Transverse colon (tissue), 4 donors: ENCODE results near the gene OXCT2. TPM values are rescaled to one million over a fixed set of nuclear protein-coding genes. Genes with fewer than 3 reads are reported as not detected.

ENCODE experiments used
- DNase-seq: peaks from one replicate; pipeline ENCODE4 v3.0.0-alpha.2; 2019
- H3K27ac ChIP-seq, 4 donors: fragments of 200-600 bp; sonication (generic); 2 replicates each; pipeline ENCODE4 v1.5.1; 2016 to 2018; ENCODE audit warnings: inconsistent platforms in 4 of 4
- H3K27me3 ChIP-seq: fragments of 200-600 bp; sonication (generic); 2 replicates; pipeline ENCODE4 v1.5.1; 2017; ENCODE audit warnings: inconsistent platforms
- H3K36me3 ChIP-seq, 4 donors: fragments of 200-600 bp; sonication (generic); 2 replicates each; pipeline ENCODE4 v1.5.1; 2017 to 2019; ENCODE audit warnings: inconsistent platforms in 4 of 4
- H3K4me1 ChIP-seq, 4 donors: fragments of 200-600 bp; sonication (generic); 2 replicates each; pipeline ENCODE4 v1.5.1; 2017 to 2020; ENCODE audit warnings: inconsistent platforms in 4 of 4
- H3K4me3 ChIP-seq, 4 donors: fragments of 200-600 bp; sonication (generic); 1 replicate in 1 of 4; 2 replicates in 3 of 4; pipeline versions ENCODE4 v1.5.1 to v1.6.1; 2017 to 2019; ENCODE audit warnings: inconsistent platforms in 4 of 4
- H3K9me3 ChIP-seq, 2 donors: fragments of 200-600 bp; sonication (generic); 2 replicates each; pipeline ENCODE4 v1.5.1; 2017 to 2019; ENCODE audit warnings: inconsistent platforms in 2 of 2
- CTCF ChIP-seq, 5 experiments: fragments of 200-600 bp in 3 of 5; fragments of 450-650 bp in 2 of 5; sonication (generic) in 3 of 5; IDR thresholded peaks; 1 replicate in 2 of 5; 2 replicates in 3 of 5; pipeline ENCODE4 v1.5.1; 2016 to 2017; ENCODE audit warnings: antibody characterized with exemption in 5 of 5, inconsistent platforms in 3 of 5, mild to moderate bottlenecking in 2 of 5, moderate library complexity in 1 of 5
- EP300 ChIP-seq: sonication (generic); formaldehyde crosslinking; IDR thresholded peaks from one replicate; pipeline ENCODE4 v1.6.1; 2017; ENCODE audit warnings: antibody characterized with exemption, low read depth
- POLR2A ChIP-seq: fragments of 450-650 bp; IDR thresholded peaks from one replicate; pipeline ENCODE4 v1.6.1; 2016; ENCODE audit warnings: antibody characterized with exemption, mild to moderate bottlenecking, moderate library complexity
- POLR2AphosphoS5 ChIP-seq, 3 donors: sonication (generic); formaldehyde crosslinking; IDR thresholded peaks; one replicate each; pipeline ENCODE4 v1.6.1; 2016; ENCODE audit warnings: antibody characterized with exemption in 3 of 3
- WGBS, 2 donors: methylation state at CpG; one replicate each; pipeline ENCODE4 v1.1.5; 2018; ENCODE audit warnings: low coverage in 1 of 2; 5-methylcytosine and 5-hydroxymethylcytosine counted together
- in situ Hi-C, 4 donors: fragments of 200-750 bp; cut with MboI; loops; one replicate each; pipeline versions ENCODE4 v1.15.0 to v1.15.1; 2017; ENCODE audit warnings: low sequenced_read_pairs in 3 of 4, low pct_ligation_motif_present in 1 of 4, low pct_unique_long_range_greater_than_20kb in 1 of 4
- intact Hi-C: fragments of 100-400 bp; cut with DNase I; formaldehyde crosslinking; loops from one replicate; pipeline ENCODE4 v1.15.1; 2023; ENCODE audit warnings: low total_unique reads
- total RNA-seq, 4 donors: library from RNA; depleted of rRNA; stranded (reverse); fragments of >200 nt; gene quantifications; one replicate each; pipeline ENCODE4 v1.1.0, GENCODE V29; 2016

Gene OXCT2
- total RNA-seq, 4 donors from 2014 or later: 0.40 to 10.8 (median 6.2) TPM

- Histone ChIP-seq H3K36me3 (peaks cover 0 to 75% (median 18%) of the 10 kb centered on the region in 4 donors), H3K4me1 (no peaks in the 10 kb centered on the region), H3K9me3 (no peaks in the 10 kb centered on the region), H3K27me3 (no peaks in the 10 kb centered on the region), H3K27ac (no peak overlapping the region), H3K4me3 (no peak overlapping the region)
- TF ChIP-seq POLR2A (no peak), EP300 (no peak), CTCF (IDR thresholded peaks at IDR 0.05) (no peak), POLR2AphosphoS5 (IDR thresholded peaks at IDR 0.05) (no peak)
- intact Hi-C loops: no loop called here
- in situ Hi-C loops: no loop called here
- DNase-seq: no peak
- 64 to 65% methylated on average over 2 of the region's 2 CpGs for WGBS, 2 donors
Observed at GRCh38 chr1:39754026-39754570, 17.1 kb downstream of the OXCT2 start.

DNA sequence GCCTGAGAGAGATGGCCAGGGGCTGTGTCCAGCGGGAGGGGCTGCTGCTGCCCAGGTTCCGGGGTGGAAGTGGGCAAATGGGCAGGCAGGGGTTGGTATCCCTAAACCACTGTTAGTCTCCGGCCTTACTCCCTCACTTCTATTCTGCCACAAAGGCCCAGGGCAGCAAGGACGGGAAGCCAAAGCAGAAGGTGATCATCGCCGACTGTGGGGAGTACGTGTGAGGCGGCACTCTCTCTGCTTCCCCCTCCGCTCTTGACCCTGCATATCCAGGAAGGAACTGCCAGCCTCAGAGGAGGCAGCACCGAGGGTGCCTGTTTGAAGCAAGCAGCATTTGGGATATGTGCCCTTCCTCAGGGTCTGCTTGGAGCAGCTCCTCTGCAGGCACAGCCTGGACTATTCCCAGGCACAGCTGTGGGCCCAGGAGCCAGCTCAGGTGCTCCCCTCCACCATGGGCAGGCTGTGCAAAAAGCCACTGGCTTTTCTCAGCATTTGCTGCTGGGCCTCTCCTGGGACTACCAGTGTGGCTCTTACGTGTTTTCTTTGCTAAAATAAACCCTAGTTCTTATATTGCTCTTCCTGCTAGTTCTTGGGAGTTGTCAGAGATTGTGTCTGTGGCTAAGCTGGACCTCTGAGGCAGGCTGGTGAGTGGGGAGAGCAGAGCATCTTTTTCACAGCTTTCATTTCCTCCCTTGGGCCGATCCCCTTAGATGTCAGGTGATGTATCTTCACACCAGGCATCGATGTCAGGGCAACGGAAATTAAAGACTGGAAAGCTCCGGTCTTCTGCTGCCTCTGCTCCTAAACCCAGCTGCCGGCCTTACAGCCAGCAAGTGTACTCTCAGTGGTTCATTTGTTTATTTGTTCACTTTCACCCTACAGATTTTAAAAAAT lies 17.8 kb downstream of the OXCT2 start:
- TF ChIP-seq POLR2A: no peak
- Histone ChIP-seq H3K27me3 (no peaks in the 10 kb centered on the region), H3K27ac (no peak overlapping the region)

DNA sequence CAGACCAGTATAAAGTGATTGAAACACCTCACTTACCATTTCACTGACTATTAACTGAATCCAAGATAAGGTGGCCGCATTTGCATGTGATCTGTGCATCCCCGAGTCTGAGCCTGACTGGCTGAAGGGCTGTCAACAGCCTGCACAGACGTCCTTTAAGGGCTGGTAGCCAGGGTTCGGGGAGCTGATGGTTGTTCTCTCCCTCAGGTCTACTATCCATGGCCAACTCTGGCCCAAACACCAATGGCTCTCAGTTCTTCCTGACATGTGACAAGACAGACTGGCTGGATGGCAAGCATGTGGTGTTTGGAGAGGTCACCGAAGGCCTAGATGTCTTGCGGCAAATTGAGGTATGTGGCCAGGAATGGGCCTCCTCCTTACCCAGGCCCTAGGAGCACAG lies 18.4 kb downstream of the OXCT2 start:
- no peak for DNase-seq
- no peaks in the 10 kb centered on the region for H3K9me3 ChIP-seq
- peaks cover 0 to 89% (median 23%) of the 10 kb centered on the region in 4 donors for H3K36me3 ChIP-seq
- no peaks in the 10 kb centered on the region for H3K4me1 ChIP-seq
- in situ Hi-C loops: no loop called here
- no peak overlapping the region for H3K4me3 ChIP-seq
- WGBS, 2 donors: 93 to 100% methylated on average over 1 to 6 of the region's 6 CpGs
- intact Hi-C loops: no loop called here
- H3K27me3 ChIP-seq: no peaks in the 10 kb centered on the region
- TF ChIP-seq CTCF (IDR thresholded peaks at IDR 0.05) (no peak), POLR2A (no peak), POLR2AphosphoS5 (IDR thresholded peaks at IDR 0.05) (no peak), EP300 (no peak)
- no peak overlapping the region for H3K27ac ChIP-seq

More for the DNA sequence above, 17.8 kb downstream of the OXCT2 start:
- no peaks in the 10 kb centered on the region for H3K9me3 ChIP-seq
- WGBS, 2 donors: 93 to 97% methylated on average over 4 to 16 of the region's 16 CpGs
- no peak overlapping the region for H3K4me3 ChIP-seq
- intact Hi-C loops (no loop called here), in situ Hi-C loops (no loop called here)
- no peak for DNase-seq
- peaks cover 0 to 83% (median 21%) of the 10 kb centered on the region in 4 donors for H3K36me3 ChIP-seq
- no peaks in the 10 kb centered on the region for H3K4me1 ChIP-seq

GRCh38 chr1:39751595-39751994 lies 19.6 kb downstream of the OXCT2 start:
- no peak for DNase-seq
- no peaks in the 10 kb centered on the region for H3K9me3 ChIP-seq
- no peak for TF ChIP-seq CTCF (IDR thresholded peaks at IDR 0.05)
- no peak for TF ChIP-seq POLR2A
- no peak for TF ChIP-seq EP300
- TF ChIP-seq POLR2AphosphoS5 (IDR thresholded peaks at IDR 0.05): no peak
- H3K27me3 ChIP-seq: no peaks in the 10 kb centered on the region
- peaks cover 0 to 84% (median 26%) of the 10 kb centered on the region in 4 donors for H3K36me3 ChIP-seq
- intact Hi-C loops: no loop called here
- in situ Hi-C loops: no loop called here
- H3K4me1 ChIP-seq: no peaks in the 10 kb centered on the region
- H3K27ac ChIP-seq: no peak overlapping the region
- no peak overlapping the region for H3K4me3 ChIP-seq
- WGBS, 2 donors: 98% methylated on average over 7 of the region's 7 CpGs; no CpG with 5 or more reads in 1 of the 2 donors
